ENCODE results near the gene ARHGAP40.

Gene ARHGAP40

GRCh38 chr20:38609815-38610214 lies 8.2 kb downstream of the ARHGAP40 start:
- Histone ChIP-seq H3K4me3 (no peak overlapping the region), H3K27ac (no peak overlapping the region)
- no peak for TF ChIP-seq CTCF (IDR thresholded peaks at IDR 0.05)
- no peak for DNase-seq (ENCODE audit: low spot score)

GRCh38 chr20:38610521-38610920 lies 8.9 kb downstream of the ARHGAP40 start:
- no peak for TF ChIP-seq CTCF (IDR thresholded peaks at IDR 0.05)
- DNase-seq (ENCODE audit: low spot score) = no peak
- no peak overlapping the region for H3K27ac ChIP-seq
- H3K4me3 ChIP-seq = no peak overlapping the region

- no peak for TF ChIP-seq CTCF (IDR thresholded peaks at IDR 0.05)
- Histone ChIP-seq H3K27ac (no peak overlapping the region), H3K4me3 (no peak overlapping the region)
- no peak for DNase-seq (ENCODE audit: low spot score)
Measured at GRCh38 chr20:38612751-38613515, 11.3 kb downstream of the ARHGAP40 start.

GRCh38 chr20:38615283-38615682 lies 13.7 kb downstream of the ARHGAP40 start:
- no peak overlapping the region for H3K4me3 ChIP-seq
- no peak overlapping the region for H3K27ac ChIP-seq
- no peak for TF ChIP-seq CTCF (IDR thresholded peaks at IDR 0.05)
- no peak for DNase-seq (ENCODE audit: low spot score)

GRCh38 chr20:38616457-38616856 lies 14.8 kb downstream of the ARHGAP40 start:
- Histone ChIP-seq H3K27ac (no peak overlapping the region), H3K4me3 (no peak overlapping the region)
- no peak for DNase-seq (ENCODE audit: low spot score)
- no peak for TF ChIP-seq CTCF (IDR thresholded peaks at IDR 0.05)

- Histone ChIP-seq H3K4me3 (no peak overlapping the region), H3K27ac (no peak overlapping the region)
- DNase-seq (ENCODE audit: low spot score) = no peak
- no peak for TF ChIP-seq CTCF (IDR thresholded peaks at IDR 0.05)
Measured at GRCh38 chr20:38617011-38617829, 15.6 kb downstream of the ARHGAP40 start.

GRCh38 chr20:38617830-38618196 lies 16.2 kb downstream of the ARHGAP40 start:
- Histone ChIP-seq H3K4me3 (no peak overlapping the region), H3K27ac (no peak overlapping the region)
- TF ChIP-seq CTCF (IDR thresholded peaks at IDR 0.05) = no peak
- no peak for DNase-seq (ENCODE audit: low spot score)
